ENCODE data around the gene NUP50.
"Not testable (repeated sequence)": the region's sequence is repeated elsewhere in the genome, so short reads cannot be mapped to it uniquely, and the experiment has no call there.

NUP50 gene

GRCh38 chr22:45163099-45163450 is 650 bp upstream of the NUP50 start:
- peak in 1 of 4 experiments; percentile 39 for DNase-seq

DNA sequence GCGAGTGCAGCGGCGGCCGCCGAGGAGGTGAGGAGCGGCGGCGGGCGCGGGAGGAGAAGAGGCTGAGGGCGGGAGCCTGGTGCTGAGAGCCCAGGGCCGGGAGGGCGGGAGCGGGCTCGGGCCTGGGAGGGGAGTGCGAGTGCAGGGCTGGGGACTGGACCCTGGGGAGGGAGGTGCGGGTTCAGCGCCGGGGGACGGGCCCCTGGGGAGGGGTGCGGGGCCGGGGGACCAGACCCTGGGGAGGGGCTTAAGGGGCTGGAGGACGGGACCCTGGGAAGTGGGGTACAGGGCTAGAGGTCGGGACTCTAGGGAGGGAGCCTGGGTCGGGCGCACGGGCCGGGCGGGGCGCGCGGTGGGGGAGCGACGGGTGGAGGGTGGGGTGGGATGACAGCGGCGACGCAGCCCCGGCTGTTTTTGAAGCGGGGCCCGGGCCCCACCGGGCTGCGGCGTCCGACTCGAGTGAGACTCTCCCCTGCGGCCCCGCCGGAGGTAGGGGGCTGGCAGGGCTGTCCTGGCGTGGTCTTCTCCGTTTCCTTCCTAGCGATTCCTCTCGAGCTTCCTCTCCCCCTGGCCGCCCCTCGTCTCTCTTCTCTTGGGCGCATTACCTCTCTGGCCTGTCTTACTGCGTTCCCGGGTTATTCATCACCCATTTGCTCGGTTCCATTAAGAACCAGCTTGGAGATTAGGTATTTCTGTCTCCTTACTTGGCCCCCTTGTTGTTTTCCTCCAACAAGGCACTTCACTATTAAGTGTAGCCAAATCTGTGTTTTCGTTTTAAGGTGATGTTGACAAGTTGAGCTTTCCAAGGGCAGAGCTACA is 754 bp downstream of the NUP50 start:
- peak in 1 of 4 experiments; percentile 8 for DNase-seq

DNA sequence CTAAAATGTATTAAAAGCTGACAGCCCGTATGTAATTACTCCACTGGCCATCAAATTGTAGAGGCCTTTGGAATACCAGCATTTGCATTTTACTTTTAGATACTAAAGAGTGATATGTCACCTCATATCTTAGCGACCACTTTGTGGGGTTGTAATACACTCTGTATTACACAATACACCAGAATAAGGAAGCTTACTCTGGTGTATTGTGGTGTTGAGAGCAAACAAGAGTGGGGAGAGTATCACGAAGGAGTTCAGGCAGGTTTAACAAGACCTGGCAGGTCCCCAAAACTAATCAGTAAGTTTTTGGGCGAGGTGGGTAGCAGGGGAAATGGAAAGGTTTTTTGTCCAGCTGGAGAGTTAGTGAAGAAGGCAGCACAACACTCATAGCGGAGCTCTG is 3.2 kb downstream of the NUP50 start:
- no peak for DNase-seq

- peak in 1 of 4 experiments; percentile 12 for DNase-seq
These were observed 6.1 kb downstream of the NUP50 start for GRCh38 chr22:45169591-45170466.

- DNase-seq, result no peak
These were observed 8.1 kb downstream of the NUP50 start for GRCh38 chr22:45171830-45172229.

- DNase-seq, result no peak
These were observed 9.3 kb downstream of the NUP50 start for GRCh38 chr22:45172881-45173585.

GRCh38 chr22:45179276-45180049 is 15.7 kb downstream of the NUP50 start:
- DNase-seq, result peak in 1 of 4 experiments; percentile 15

DNA sequence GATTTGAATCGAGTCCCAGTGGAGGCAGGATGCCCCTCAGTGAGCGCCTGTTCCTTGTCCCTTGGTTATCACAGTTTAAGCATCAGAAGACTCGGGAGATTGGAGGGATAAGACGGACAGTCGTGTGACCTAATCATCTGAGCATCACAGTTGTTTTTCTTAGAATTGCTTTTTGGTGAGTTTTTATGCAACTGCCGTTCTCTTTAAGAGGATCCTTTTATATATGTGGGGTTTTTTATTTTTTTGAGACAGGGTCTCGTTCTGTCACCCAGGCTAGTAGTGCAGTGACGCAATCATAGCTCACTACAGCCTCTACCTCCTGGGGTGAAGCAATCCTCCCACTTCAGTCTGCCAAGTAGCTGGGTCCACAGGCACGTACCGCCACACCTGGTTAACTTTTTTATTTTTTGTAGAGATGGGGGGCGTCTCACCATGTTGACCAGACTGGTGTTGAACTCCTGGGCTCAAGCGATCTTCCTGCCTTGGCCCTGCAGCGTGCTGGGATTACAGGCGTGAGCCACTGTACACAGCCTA is 16.5 kb downstream of the NUP50 start:
- no peak for DNase-seq

DNA sequence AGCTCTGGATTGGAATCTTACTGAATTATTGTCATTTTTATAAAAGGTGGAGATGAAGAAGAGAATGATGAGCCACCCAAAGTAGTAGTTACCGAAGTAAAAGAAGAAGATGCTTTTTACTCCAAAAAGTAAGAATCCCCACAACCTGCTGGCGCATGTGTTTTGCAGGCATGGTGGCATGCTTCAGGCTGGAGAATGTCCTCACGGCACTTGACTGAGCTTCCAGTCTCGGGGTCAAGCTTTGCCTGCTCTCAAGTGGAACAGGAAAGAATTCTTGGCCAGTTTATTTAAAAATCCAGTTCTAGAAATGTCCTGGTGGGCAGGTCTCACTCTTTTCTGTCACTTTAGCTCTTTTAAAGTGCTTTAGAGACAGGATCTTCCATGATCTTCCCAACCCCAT is 17.5 kb downstream of the NUP50 start:
- no peak for DNase-seq

GRCh38 chr22:45181766-45182165 is 18.0 kb downstream of the NUP50 start:
- no peak for DNase-seq

- no peak for DNase-seq
These were observed 20.2 kb downstream of the NUP50 start for GRCh38 chr22:45183974-45184373.

GRCh38 chr22:45185718-45186514 is 22.2 kb downstream of the NUP50 start:
- no peak for DNase-seq

GRCh38 chr22:45187891-45188290 is 24.2 kb downstream of the NUP50 start:
- DNase-seq, result no peak

DNA sequence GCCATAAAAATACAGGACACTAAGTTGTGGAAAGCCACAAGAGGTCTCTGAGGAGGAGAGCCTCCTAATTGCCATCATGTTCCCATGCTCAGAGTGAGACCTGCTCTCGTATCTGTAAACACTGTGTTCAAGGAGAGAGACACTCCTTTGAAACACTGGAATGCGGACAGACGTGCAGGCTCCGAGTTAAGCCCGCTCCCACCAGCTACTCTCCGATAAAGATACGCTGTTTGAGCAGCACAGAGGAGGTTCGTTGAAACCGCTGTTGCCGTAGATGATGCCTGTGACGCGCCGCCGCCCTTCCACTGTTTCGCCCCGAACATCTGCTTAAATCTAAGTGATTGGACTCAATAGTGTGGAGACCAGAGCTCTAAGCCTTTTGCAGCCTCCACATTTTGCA is 25.1 kb downstream of the NUP50 start:
- DNase-seq, result no peak

DNA sequence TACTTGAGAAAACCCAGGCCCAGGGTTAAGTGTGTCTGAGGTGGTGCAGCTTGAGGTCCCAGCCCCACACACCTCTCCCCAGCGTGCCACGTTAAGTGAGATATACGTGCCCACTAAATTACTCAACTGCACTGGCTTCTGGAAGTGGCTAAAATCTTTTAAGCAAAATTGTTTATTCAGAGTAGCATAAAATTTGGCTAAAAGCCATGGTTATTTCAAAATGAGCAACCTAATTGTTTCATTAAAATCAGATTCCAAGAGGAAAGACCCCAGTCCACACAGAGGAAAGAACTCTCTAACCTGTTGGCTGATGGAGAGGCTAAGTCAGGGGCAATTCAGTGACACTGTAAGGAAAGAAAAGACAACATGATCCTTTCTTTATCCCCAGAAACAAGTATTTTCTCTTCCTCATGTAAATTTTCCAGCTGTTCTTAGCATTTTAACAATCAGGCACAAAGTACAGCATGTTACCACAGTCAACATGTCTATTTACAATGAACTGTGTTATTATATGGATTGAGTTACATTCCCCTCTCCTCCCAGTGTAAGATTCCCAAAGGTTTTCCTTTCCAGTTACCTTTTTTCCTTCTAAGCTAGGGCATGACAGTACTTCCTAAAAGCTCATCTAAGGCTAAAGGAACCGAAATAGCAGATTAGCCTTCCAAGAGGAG is 26.6 kb downstream of the NUP50 start:
- DNase-seq, result no peak

- not testable (repeated sequence) for DNase-seq
These were observed 28.0 kb downstream of the NUP50 start for GRCh38 chr22:45191746-45192145.

GRCh38 chr22:45192701-45193187 is 29.0 kb downstream of the NUP50 start:
- DNase-seq, result no peak

DNA sequence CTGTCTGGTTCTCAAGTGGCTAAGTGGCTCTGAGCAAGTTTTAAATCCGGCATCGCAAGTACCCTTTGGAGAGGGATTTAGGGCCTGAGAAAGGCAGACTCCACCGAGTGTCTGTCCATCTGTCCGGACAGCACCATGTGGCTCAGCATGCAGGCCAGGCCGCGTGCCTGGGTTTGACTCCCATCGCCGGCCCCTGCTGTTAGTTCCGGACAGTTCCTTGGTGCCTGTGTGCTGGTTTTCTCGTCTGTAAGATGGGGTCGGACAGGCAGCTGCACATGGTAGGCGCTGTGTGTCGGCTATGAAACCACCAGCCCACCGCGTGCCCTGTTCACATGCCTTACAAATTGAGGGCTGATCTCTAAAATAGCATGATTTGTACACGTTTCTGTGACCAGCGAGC is 31.0 kb downstream of the NUP50 start:
- no peak for DNase-seq

DNA sequence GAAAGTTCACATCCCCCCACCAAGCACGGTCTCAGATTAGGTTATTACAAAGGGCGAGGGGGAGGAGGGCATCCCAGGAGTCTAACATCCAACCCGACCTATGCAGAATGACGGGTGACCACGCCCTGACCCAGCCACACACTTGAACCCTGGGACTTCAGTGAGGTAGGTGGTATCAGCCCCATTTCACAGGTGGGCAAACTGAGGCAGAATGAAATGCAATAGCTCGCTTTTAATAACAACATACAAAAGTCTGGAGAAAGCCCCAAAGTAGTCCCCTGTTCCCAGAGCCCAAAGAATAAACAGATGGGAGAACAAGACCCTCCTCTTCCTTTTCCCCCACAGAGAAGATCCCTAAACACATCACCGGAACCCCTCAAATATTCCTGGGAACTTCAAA is 31.9 kb downstream of the NUP50 start:
- DNase-seq, result no peak

DNA sequence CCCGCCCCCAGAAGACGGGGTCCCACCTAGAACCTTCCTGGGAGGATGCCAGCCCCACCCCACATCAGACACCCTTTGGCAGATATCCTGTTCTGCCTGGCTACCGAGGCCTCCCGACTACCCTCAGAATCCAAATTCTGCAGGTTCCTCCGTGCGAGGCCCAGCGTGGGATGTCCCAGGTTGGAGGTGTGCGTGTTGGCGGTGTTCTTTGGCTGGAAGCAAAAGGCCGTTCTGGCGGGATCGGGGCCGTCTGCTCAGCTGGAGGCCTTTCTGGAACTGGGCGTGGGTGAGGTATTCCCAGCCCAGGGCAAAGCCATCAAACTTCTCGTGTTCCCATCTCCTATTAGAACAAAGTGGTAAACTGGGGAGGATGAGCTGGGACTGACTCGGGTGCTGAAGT is 32.6 kb downstream of the NUP50 start:
- DNase-seq, result no peak

Data from activated naive CD4-positive, alpha-beta T cell (primary cell).